Stimulated activated CD8-positive, alpha-beta memory T cell treated with anti-CD3 and anti-CD28 coated beads, Interleukin-4, amount 100 ng/mL, for 48 hours (primary cell): Measurements from ENCODE around the gene PRDM11.

ENCODE experiments used
- DNase-seq: peaks from one replicate; pipeline ENCODE4 v3.0.0-alpha.2; 2020

Gene PRDM11

GRCh38 chr11:45270946-45271716 lies 124.7 kb downstream of the PRDM11 start:
- no peak for DNase-seq

- no peak for DNase-seq
Observed at GRCh38 chr11:45272701-45273100, 126.3 kb downstream of the PRDM11 start.

GRCh38 chr11:45273509-45273908 lies 127.1 kb downstream of the PRDM11 start:
- no peak for DNase-seq

- no peak for DNase-seq
Observed at GRCh38 chr11:45274206-45274605, 127.8 kb downstream of the PRDM11 start.

- no peak for DNase-seq
Observed at GRCh38 chr11:45275828-45276227, 129.4 kb downstream of the PRDM11 start.

- DNase-seq, result no peak
Observed at GRCh38 chr11:45278714-45279113, 132.3 kb downstream of the PRDM11 start.

GRCh38 chr11:45279645-45280044 lies 133.2 kb downstream of the PRDM11 start:
- no peak for DNase-seq

GRCh38 chr11:45280449-45280848 lies 134.0 kb downstream of the PRDM11 start:
- DNase-seq, result no peak

GRCh38 chr11:45282081-45282480 lies 135.6 kb downstream of the PRDM11 start:
- DNase-seq, result no peak
